ENCODE results near the gene TCEA2.

The TCEA2 gene

DNA sequence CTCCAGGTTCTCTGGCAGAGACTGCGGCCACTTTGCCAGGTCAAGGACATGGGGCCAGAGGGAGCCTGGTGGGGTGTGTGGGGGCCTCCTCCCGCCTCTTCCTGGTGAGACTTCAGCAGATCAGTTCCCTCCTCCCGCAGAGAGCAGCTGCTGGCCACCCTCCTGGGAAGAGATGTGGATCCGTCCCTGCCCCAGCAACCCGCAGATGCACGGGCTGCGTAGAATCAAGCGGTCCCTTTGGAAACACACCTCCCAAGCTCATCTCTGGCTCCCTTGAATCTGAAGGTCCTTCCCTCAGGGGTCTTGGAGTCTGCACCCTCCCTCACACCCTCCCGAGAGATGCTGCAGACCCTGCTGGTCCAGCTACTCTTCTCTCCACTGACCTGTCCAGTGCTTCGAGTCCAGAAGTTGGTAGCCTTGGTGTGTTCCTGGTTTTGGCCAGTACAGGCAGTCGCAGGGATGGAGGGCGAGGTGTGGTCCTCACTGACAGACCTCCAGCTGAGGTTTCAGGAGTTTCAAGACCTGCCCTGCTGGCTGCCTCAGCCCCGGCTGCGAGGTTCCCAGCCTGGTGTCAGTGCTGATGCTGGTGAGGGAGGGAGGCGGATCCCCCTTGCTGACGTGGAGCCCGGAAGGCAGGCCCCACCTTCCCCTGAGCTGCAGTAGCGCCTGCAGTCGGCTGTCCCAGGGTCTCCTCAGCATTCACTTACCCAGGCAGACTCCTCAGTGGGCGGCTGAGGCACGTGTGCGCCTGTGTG is 44.2 kb downstream of the TCEA2 start, which contains the start of gene NPBWR2:
Gene NPBWR2, minus strand, starts transcription at position 585 of the 755 bp plus-strand sequence. CDS start 734 bp downstream, outside the sequence.
- TF ChIP-seq TAF1 (IDR thresholded peaks at IDR 0.05; ENCODE audit: low read depth) (no peak), TEAD4 (IDR thresholded peaks at IDR 0.05) (no peak), FOXM1 (IDR thresholded peaks at IDR 0.05; ENCODE audit: borderline replicate concordance, low read depth) (no peak), EGR1 (IDR thresholded peaks at IDR 0.05) (no peak), NFIC (IDR thresholded peaks at IDR 0.05) (no peak), TCF12 (IDR thresholded peaks at IDR 0.05; ENCODE audit: low read depth) (no peak)
- TF ChIP-seq, protein P1, sequence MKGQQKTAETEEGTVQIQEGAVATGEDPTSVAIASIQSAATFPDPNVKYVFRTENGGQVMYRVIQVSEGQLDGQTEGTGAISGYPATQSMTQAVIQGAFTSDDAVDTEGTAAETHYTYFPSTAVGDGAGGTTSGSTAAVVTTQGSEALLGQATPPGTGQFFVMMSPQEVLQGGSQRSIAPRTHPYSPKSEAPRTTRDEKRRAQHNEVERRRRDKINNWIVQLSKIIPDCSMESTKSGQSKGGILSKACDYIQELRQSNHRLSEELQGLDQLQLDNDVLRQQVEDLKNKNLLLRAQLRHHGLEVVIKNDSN (IDR thresholded peaks at IDR 0.05), result no peak
- TF ChIP-seq, protein P2, sequence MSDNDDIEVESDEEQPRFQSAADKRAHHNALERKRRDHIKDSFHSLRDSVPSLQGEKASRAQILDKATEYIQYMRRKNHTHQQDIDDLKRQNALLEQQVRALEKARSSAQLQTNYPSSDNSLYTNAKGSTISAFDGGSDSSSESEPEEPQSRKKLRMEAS (IDR thresholded peaks at IDR 0.05), result no peak
- TF ChIP-seq, protein P3, sequence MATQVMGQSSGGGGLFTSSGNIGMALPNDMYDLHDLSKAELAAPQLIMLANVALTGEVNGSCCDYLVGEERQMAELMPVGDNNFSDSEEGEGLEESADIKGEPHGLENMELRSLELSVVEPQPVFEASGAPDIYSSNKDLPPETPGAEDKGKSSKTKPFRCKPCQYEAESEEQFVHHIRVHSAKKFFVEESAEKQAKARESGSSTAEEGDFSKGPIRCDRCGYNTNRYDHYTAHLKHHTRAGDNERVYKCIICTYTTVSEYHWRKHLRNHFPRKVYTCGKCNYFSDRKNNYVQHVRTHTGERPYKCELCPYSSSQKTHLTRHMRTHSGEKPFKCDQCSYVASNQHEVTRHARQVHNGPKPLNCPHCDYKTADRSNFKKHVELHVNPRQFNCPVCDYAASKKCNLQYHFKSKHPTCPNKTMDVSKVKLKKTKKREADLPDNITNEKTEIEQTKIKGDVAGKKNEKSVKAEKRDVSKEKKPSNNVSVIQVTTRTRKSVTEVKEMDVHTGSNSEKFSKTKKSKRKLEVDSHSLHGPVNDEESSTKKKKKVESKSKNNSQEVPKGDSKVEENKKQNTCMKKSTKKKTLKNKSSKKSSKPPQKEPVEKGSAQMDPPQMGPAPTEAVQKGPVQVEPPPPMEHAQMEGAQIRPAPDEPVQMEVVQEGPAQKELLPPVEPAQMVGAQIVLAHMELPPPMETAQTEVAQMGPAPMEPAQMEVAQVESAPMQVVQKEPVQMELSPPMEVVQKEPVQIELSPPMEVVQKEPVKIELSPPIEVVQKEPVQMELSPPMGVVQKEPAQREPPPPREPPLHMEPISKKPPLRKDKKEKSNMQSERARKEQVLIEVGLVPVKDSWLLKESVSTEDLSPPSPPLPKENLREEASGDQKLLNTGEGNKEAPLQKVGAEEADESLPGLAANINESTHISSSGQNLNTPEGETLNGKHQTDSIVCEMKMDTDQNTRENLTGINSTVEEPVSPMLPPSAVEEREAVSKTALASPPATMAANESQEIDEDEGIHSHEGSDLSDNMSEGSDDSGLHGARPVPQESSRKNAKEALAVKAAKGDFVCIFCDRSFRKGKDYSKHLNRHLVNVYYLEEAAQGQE (IDR thresholded peaks at IDR 0.05; ENCODE audit: low read depth), result no peak

DNA sequence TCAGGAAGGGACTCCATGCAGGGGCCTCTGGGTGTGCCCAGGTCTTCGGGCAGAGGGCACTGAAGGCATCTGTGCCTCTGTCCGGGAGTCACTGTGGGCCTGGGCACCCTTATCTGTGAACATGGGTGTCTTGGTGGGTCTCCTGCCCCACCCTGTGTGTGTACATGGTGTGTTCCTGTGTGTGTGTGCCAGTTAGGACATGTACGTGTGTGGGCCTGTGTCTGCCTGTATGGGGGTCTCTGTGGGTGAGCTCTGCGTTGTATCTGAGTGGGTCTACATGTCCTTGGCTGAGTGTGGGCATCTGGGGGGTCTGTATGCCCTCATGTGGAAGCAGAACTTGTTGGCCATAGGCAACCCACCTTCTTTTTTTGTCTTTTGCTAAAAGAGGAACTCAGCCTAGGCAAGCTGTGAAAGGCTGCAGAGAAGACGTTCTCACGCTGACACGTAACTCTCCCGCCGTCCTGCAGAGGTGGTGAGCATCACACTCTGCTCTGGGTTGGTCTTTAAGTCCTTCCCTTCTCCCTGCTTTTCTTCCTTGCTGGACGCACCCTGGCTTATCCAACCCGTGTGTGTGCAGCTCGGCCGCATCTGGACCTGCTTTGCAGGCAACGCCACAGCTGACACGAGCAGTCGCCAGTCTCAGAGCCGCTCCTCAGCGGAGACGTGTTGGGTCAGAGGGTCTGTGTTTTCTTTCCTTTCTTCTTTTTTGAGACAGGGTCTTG is 44.9 kb downstream of the TCEA2 start:
- TF ChIP-seq EGR1 (IDR thresholded peaks at IDR 0.05) (no peak), TEAD4 (IDR thresholded peaks at IDR 0.05) (no peak), CREB1 (IDR thresholded peaks at IDR 0.05; ENCODE audit: low read depth) (no peak), TCF12 (IDR thresholded peaks at IDR 0.05; ENCODE audit: low read depth) (no peak), NFIC (IDR thresholded peaks at IDR 0.05) (no peak), TAF1 (IDR thresholded peaks at IDR 0.05; ENCODE audit: low read depth) (no peak), CEBPB (IDR thresholded peaks at IDR 0.05) (no peak), YY1 (IDR thresholded peaks at IDR 0.05; ENCODE audit: low read depth) (no peak), FOXM1 (IDR thresholded peaks at IDR 0.05; ENCODE audit: borderline replicate concordance, low read depth) (no peak)
- TF ChIP-seq, protein P2 (IDR thresholded peaks at IDR 0.05), result no peak
- TF ChIP-seq, protein P3 (IDR thresholded peaks at IDR 0.05; ENCODE audit: low read depth), result no peak

DNA sequence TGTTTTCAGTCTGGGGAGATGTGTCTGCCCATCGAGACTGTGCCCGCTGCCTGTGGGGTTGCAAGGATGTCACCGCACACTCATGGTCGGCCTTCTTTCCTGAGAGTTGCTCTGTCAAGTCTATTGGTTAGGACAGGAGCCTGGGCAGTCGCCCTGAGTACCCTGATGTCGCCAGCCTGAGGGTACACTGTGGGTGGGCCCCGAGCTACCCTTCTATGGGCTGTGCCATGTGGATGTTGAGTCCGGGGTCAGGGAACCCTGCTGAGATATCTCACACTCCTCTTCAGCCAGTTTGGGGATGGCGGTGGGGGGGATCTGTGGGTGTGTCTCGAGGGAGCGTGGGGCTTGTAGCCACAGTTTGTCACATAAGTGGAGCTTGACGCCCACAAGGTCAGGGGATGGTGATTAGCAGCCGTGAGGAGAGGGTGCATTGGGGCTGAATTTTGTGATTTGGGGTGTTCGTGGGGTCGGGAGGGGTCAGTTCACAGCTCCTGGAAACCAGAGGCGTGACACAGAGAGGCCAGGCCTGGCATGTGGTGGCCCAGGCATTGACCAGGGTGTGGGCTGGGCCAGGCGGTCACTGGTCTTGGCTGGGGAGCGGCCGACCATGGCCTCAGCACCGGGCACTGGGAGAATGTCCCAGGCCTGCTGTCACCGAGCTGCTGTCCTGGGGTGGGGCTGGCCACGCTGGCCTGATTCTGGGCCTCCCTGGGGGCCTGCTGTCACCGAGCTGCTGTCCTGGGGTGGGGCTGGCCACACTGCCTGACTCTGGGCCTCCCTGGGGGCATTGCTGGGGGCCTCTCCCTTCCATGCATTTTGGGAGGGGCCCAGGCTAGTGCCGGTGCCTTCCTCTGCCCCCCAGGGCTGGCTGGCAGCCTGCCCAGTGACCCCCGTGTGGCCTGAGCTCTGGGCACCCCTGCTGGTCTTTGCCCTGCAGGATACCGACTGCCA is 46.0 kb downstream of the TCEA2 start:
- no peak for TF ChIP-seq CEBPB (IDR thresholded peaks at IDR 0.05)
- no peak for TF ChIP-seq TEAD4 (IDR thresholded peaks at IDR 0.05)
- TF ChIP-seq FOXM1 (IDR thresholded peaks at IDR 0.05; ENCODE audit: borderline replicate concordance, low read depth), result no peak
- no peak for TF ChIP-seq RAD21 (IDR thresholded peaks at IDR 0.05; ENCODE audit: low read depth)
- no peak for TF ChIP-seq YY1 (IDR thresholded peaks at IDR 0.05; ENCODE audit: low read depth)
- TF ChIP-seq, protein P2 (IDR thresholded peaks at IDR 0.05), result no peak
- TF ChIP-seq EP300 (IDR thresholded peaks at IDR 0.05; ENCODE audit: borderline replicate concordance), result no peak
- no peak for TF ChIP-seq TAF1 (IDR thresholded peaks at IDR 0.05; ENCODE audit: low read depth)
- no peak for TF ChIP-seq TCF12 (IDR thresholded peaks at IDR 0.05; ENCODE audit: low read depth)

DNA sequence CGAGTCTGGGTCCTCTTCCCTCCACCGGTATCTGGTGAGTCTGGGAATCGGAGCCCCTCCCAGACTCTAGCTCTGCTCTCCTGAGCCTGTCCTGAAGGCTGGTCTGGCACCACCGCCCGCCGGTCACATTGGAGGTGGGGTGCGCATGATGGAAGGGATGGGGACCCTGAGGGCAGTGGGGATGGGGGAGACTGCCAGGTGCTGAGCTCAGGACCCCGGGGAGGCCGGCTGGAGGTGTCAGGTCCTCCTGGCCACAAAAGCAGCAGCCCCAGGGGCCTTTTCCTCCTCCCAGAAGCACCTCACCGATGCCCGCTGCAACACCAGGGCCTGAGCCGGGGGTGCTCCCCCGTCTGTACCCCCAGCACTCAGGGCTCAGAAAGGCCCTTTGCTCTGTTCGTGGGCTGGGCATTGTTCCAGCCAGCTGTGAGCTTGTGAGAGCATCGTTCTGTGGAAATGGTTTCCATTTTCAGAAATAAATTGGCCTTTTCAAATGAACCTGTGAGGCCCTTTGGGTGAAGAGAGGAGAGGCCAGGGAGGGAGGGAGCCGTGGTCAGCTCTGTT is 46.9 kb downstream of the TCEA2 start:
- no peak for TF ChIP-seq FOXM1 (IDR thresholded peaks at IDR 0.05; ENCODE audit: borderline replicate concordance, low read depth)
- TF ChIP-seq NFIC (IDR thresholded peaks at IDR 0.05), result no peak
- TF ChIP-seq CREB1 (IDR thresholded peaks at IDR 0.05; ENCODE audit: low read depth), result no peak
- no peak for TF ChIP-seq TAF1 (IDR thresholded peaks at IDR 0.05; ENCODE audit: low read depth)
- TF ChIP-seq CEBPB (IDR thresholded peaks at IDR 0.05), result no peak
- no peak for TF ChIP-seq EGR1 (IDR thresholded peaks at IDR 0.05)
- no peak for TF ChIP-seq ZBTB7A (IDR thresholded peaks at IDR 0.05; ENCODE audit: low read depth)
- TF ChIP-seq, protein P2 (IDR thresholded peaks at IDR 0.05), result no peak
- TF ChIP-seq YY1 (IDR thresholded peaks at IDR 0.05; ENCODE audit: low read depth), result no peak
- no peak for TF ChIP-seq TEAD4 (IDR thresholded peaks at IDR 0.05)
- TF ChIP-seq EP300 (IDR thresholded peaks at IDR 0.05; ENCODE audit: borderline replicate concordance), result no peak
- TF ChIP-seq, protein P1 (IDR thresholded peaks at IDR 0.05), result no peak
- no peak for TF ChIP-seq TCF12 (IDR thresholded peaks at IDR 0.05; ENCODE audit: low read depth)

Measured in Ishikawa (cell line).